HuH-7 (cell line): ENCODE measurements around the gene PYM1.
"Not testable (repeated sequence)": the region's sequence is repeated elsewhere in the genome, so short reads cannot be mapped to it uniquely, and the experiment has no call there.

Experiments
- DNase-seq: peaks from one replicate; pipeline ENCODE4 v3.0.0; 2011; ENCODE audit warnings: low spot score

PYM1 gene

GRCh38 chr12:55909513-55909884 lies 18.2 kb downstream of the PYM1 start:
- DNase-seq, result no peak

DNA sequence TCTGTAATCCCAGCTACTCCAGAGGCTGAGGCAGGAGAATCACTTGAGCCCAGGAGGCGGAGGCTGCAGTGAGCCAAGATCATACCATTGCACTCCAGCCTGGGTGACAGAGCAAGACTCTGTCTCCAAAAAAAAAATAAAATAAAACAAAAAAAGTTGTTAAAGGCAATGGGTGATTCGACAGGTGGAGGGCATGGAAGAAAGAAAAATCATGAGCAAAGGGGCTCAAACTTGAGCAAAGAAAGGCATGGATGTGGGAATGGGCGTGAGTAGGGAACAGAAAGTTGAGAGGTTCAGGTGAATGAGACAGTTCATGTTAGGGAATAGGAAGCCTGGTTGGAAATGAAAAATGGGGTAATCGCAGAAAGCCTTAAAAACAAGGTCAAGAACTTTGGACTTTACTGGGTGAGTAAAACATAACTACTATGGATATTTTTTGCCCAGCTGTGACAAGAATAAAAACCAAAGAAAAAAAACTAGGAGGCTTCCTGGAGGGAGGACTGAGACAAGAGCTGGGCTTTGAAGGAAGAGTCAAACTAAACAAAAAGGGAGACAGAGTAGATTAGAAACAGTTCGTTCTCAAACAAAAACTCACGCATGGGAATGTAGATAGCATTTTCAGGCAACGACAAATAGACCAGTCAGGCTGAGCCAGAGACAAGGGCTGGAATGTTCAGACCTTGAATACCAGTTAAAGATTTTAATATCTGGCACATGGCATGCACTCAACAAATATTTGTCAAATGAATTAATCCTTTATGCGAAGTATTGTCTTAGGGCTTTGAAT lies 18.8 kb downstream of the PYM1 start:
- no peak for DNase-seq

DNA sequence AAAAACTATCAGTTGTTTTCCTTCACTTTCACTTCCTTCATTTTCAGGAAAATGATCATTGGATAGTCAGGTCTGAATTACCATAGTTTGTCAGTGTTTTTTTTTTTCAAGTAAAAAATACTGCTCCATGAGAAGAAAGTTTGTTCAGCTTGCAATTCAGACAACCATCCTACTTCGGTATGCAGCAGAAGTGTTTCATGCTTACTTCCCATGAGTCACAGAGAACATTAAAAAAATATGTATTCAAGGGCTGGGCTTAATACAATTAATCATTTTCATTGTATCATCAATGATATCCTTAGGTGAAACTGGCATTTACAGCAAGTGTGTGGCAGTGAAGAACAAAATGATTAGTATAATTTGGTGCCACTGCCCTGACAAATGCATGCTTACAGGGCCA lies 21.6 kb downstream of the PYM1 start:
- no peak for DNase-seq

DNA sequence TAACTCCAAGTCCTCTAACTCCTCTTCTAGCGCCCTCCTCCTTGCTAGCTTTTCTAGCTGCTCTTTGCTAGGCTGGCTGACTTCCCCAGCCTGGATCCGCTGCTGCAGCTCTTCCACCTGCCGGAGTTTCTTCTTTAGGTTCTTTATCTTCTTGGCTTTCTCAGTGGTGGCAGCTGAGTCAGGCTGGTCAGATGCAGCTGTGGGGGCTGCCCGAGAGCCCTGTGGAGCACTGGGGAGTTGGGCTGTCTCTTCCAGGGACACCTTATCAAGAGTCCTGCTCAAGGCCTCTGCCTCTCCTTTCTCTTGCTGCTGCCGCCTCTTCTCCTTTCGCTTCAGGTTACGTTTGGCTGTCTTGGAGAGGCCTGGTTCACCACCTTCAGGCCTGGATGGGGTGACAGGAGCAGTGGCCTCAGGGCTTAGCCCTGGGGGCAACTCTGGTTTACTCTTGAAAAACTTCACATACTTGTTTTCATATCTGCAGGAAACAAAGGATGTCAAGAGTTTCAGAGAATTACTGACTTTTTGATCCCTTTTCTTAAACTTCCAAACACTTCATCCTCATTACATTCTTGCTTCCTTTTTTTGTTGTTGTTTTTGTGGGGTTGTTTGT lies 25.7 kb downstream of the PYM1 start:
- no peak for DNase-seq

DNA sequence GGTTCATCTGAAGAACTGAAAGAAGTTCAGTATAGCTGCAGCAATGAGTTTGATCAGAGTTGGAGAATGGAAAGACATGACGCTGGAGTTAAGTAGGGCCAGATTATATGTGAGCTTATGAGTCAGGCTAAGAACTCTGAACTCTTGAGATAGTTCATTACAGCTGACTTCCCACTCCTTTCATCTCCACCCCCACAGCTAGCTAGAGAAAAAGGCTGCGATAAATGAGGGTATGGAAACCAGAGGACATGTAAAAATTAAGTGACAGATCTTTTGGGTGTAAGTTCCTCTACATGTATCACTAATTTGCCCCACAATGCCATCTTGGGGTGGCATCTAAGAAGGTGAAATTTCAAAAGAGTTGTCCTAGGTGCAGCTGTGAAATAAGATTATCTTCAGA lies 28.6 kb downstream of the PYM1 start:
- DNase-seq, result no peak

- no peak for DNase-seq
These were observed 34.0 kb downstream of the PYM1 start for GRCh38 chr12:55893723-55894122.

DNA sequence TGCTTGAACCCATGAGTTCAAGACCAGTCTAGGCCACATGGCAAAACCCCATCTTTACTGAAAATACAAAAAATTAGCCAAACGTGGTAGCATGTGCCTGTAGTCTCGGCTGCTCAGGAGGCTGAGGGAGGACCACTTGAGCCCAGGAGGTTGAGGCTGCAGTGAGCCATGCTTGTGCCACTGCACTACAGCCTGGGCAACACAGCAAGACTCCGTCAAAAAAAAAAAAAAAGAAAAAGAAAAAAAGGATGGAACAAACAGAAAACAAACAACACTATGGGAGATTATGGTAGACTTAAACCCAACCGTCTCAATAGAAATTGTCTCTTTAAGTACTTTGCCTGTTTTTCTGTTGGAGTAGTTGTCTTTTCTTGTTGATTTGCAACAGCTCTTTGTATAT lies 36.4 kb downstream of the PYM1 start:
- no peak for DNase-seq

DNA sequence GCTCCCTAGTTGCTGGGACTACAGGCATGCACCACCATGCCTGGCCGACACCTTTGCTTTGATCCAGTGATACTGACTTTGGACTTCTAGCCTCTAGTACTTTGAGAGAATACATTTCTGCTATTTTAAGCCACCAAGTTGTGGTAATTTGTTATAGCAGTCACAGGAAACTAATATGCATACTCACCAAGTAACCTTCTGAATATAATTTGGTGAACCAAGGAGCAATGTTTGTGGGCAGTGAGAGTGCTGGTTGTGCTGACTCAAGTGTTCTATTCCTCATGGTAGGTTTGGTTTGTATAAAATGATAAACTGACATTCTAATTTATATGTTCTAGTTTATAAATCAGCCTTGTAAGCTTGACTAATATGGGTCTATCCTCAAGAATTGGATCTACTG lies 42.6 kb downstream of the PYM1 start:
- DNase-seq, result no peak

- no peak for DNase-seq
These were observed 49.9 kb downstream of the PYM1 start for GRCh38 chr12:55877824-55878223.

GRCh38 chr12:55875704-55876467 lies 51.8 kb downstream of the PYM1 start:
- DNase-seq, result no peak

- no peak for DNase-seq
These were observed 53.3 kb downstream of the PYM1 start for GRCh38 chr12:55874443-55874842.

DNA sequence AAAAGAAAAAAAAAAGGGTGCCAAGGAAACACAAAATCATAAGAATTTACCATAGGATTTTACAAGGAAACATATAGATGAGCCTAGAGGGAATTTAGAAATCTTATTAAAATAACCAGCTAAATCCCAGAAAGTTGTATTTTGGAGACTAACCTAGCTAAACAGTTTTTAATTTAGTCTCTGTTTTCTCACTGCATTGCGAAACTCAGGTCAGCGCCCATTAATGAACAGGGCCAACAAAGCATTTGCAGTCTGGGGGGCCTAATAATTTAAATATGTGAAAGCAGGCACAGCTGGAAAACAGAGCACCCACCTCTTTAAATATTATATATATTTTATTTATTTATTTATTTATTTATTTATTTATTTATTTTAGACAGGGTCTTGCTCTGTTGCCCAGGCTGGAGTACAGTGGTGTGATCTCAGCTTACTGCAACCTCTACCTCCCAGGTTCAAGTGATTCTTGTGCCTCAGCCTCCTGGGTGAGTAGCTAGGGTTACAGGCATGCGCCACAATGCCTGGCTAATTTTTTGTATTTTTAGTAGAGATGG lies 61.2 kb downstream of the PYM1 start:
- DNase-seq, result not testable (repeated sequence)

DNA sequence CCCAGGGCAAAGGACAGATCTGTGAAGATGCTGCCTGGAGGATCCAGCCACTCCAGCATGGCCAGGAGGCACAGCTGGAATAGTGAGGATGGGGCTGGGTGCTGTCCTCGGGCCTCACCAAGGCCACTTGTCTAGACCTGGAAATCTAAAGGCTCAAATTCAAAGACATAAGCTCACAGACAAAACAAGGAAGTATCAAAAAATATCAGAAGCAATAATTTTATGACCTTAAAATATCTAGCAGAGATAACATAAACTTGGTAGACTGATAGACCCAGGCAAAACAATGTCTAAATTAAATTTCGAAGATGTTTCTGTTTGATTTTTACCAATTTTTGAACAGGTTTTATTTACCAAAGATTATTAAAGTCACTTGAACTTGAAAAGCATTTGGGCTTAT lies 62.4 kb downstream of the PYM1 start:
- no peak for DNase-seq

- not testable (repeated sequence) for DNase-seq
These were observed 64.8 kb downstream of the PYM1 start for GRCh38 chr12:55862931-55863330.

DNA sequence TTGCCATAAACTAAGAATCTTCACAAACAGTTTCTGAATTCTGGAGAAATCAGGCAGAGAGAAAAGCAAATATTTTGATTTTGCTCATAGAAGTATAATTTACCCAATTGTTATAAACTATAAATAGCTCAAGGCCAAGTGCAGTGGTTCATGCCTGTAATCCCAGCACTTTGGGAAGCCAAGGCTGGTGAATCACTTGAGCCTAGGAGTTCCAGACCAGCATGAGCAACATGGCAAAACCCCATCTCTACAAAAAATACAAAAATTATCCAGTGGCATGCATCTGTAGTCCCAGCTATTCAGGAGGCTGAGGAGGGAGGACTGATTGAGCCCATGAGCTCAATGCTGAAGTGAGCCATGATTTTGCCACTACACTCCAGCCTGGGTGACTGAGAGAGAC lies 65.4 kb downstream of the PYM1 start:
- no peak for DNase-seq

DNA sequence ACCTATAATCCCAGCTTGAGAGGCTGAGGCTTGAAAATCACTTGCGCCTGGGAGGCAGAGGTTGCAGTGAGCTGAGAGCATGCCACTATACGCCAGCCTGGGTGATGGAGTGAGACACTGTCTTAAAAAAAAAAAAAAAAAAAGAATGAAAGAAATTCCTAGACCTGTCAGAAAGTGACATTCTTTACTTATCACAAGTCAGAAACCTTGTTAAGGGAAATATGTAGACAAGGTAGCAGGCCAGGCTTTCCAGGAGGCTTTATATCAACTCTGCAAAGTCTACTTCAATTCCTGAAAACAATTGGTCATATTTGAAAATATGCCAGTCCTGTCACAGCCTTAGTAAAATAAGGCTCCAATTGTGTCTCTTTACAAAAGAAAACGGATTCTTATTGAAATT lies 65.8 kb downstream of the PYM1 start:
- DNase-seq, result no peak

- DNase-seq, result no peak
These were observed 66.3 kb downstream of the PYM1 start for GRCh38 chr12:55861396-55861795.

DNA sequence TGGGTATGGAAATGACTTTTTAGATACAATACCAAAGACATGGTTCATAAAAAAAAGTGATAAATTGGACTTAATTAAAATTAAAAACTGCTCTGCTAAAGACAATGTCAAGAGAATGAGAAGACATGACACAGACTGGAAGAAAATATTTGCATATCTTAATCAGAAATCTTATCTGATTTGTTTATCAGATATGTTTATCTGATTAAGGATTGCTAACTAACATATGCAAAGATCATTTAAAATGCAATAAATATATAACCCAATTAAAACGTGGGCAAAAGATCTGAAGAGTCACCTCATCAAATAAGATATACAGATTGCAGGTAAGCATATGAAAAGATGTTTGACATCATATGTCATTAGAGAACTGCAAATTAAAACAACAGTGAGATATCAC lies 75.0 kb downstream of the PYM1 start:
- no peak for DNase-seq
